Progenitor cell of endocrine pancreas (in vitro differentiated cells): ENCODE measurements around the gene SCN8A. TPM values are rescaled to one million over a fixed set of nuclear protein-coding genes. Genes with fewer than 3 reads are reported as not detected.

Source experiments
- DNase-seq: peaks from one replicate; pipeline ENCODE4 v3.0.0; 2021; ENCODE audit warnings: low spot score; ENCODE audit not compliant: unreplicated experiment
- H3K27ac Mint-ChIP-seq: 2 replicates; pipeline ENCODE4 v1.8.0; 2021; ENCODE audit warnings: mild to moderate bottlenecking, moderate library complexity, mixed read lengths
- H3K27me3 Mint-ChIP-seq: 2 replicates; pipeline ENCODE4 v1.8.0; 2021; ENCODE audit warnings: mixed read lengths
- H3K36me3 Mint-ChIP-seq: 2 replicates; pipeline ENCODE4 v1.8.0; 2022; ENCODE audit warnings: mixed read lengths; ENCODE audit not compliant: insufficient read depth
- H3K4me1 Mint-ChIP-seq: 2 replicates; pipeline ENCODE4 v1.8.0; 2021; ENCODE audit warnings: low read depth, mixed read lengths
- H3K4me3 Mint-ChIP-seq: 2 replicates; pipeline ENCODE4 v1.8.0; 2021; ENCODE audit warnings: low read depth, mild to moderate bottlenecking, moderate library complexity, mixed read lengths
- H3K9me3 Mint-ChIP-seq: 2 replicates; pipeline ENCODE4 v1.8.0; 2021; ENCODE audit warnings: low read depth, mixed read lengths
- total RNA-seq: library from RNA; stranded (reverse); gene quantifications from 2 replicates; pipeline ENCODE4 v1.2.1, GENCODE V29; 2021
- TF ChIP-seq, protein P1 (sequence below): fragments of 200-600 bp; sonication (generic); IDR thresholded peaks from one replicate; pipeline ENCODE4 v1.5.0; 2021; ENCODE audit warnings: antibody characterized with exemption, mild to moderate bottlenecking; ENCODE audit not compliant: unreplicated experiment

Gene SCN8A
- total RNA-seq, 1 donor from 2014 or later: 9.8 TPM

DNA sequence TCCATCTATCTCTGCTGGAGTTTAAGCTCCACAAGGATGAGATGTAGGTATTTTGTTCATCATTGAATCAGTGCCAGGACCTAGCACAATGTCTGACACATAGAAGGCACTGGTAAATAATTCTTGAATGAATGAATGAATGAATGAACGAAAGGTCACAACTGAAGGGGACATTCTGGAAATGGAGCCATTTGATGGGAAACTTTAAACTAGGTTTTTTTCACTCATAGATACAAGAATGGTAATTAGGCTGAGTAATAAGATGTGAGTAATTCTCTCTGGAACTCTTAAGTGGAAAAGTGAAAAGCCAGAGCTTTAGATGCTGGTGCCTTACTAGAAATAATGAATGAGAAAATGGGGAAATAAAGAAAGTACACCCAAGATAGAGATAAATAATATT lies 44.3 kb downstream of the SCN8A start:
- Mint-ChIP-seq H3K27ac (no peak overlapping the region), H3K4me1 (no peaks in the 10 kb centered on the region), H3K36me3 (peaks cover 10% of the 10 kb centered on the region), H3K9me3 (peaks cover 11% of the 10 kb centered on the region), H3K27me3 (no peaks in the 10 kb centered on the region), H3K4me3 (no peak overlapping the region)
- DNase-seq: no peak
- TF ChIP-seq, protein P1, sequence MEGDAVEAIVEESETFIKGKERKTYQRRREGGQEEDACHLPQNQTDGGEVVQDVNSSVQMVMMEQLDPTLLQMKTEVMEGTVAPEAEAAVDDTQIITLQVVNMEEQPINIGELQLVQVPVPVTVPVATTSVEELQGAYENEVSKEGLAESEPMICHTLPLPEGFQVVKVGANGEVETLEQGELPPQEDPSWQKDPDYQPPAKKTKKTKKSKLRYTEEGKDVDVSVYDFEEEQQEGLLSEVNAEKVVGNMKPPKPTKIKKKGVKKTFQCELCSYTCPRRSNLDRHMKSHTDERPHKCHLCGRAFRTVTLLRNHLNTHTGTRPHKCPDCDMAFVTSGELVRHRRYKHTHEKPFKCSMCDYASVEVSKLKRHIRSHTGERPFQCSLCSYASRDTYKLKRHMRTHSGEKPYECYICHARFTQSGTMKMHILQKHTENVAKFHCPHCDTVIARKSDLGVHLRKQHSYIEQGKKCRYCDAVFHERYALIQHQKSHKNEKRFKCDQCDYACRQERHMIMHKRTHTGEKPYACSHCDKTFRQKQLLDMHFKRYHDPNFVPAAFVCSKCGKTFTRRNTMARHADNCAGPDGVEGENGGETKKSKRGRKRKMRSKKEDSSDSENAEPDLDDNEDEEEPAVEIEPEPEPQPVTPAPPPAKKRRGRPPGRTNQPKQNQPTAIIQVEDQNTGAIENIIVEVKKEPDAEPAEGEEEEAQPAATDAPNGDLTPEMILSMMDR: no peak

DNA sequence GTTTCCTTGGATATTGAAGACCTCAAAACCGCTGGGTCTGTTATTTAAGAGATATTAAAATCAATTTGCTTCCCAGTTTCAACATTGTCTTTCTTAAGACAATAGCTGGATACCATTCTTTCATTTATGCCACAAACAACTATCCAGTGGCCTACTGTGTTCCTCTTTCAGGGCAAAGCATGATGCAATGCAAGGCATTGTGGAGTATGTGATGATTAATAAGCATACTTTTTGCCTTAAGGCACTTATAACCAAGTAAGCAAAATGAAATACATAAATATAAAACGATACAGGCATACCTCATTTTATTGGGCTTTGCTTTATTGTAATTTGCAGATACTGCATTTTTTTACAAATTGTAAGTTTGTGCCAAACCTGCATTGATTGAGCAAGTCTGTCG lies 45.5 kb downstream of the SCN8A start:
- DNase-seq: no peak
- Mint-ChIP-seq H3K9me3 (peaks cover 11% of the 10 kb centered on the region), H3K36me3 (peaks cover 10% of the 10 kb centered on the region), H3K27me3 (no peaks in the 10 kb centered on the region), H3K27ac (no peak overlapping the region), H3K4me3 (no peak overlapping the region), H3K4me1 (no peaks in the 10 kb centered on the region)
- TF ChIP-seq, protein P1: no peak

DNA sequence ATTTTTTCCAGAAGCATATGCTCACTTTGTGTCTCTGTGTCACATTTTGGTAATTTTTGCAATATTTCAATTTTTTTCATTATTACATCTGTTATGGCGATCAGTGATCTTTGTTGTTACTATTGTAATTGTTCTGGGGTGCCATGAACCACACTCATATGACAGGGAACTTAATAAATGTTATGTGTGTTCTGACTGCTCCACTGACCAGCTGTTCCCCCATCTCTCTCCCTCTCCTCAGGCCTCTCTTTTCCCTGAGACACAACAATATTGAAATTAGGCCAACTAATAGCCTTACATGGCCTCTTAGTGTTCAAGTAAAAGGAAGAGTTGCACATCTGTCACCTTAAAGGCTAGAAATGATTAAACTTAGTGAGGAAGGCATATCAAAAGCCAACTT lies 46.0 kb downstream of the SCN8A start:
- Mint-ChIP-seq H3K27ac (no peak overlapping the region), H3K4me3 (no peak overlapping the region), H3K27me3 (no peaks in the 10 kb centered on the region), H3K9me3 (peaks cover 11% of the 10 kb centered on the region), H3K4me1 (no peaks in the 10 kb centered on the region), H3K36me3 (peaks cover 10% of the 10 kb centered on the region)
- TF ChIP-seq, protein P1: no peak
- DNase-seq: no peak

DNA sequence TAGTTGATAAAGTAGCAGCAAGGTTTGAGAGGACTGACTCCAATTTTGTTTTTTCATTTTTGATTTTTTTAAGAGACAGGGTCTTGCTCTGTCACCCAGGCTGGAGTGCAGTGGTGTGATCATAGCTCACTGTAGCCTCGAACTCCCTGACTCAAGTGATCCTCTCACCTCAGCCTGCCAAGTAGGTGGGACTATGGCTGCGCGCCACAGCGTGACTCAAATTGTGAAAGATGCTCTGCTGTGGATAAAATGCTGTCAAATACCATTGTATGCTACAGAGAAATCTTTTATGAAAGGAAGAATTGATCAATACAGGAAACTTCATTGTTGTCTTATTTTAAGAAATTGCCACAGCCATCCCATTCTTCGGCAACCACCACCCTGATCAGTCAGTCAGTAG lies 48.3 kb downstream of the SCN8A start:
- H3K27ac Mint-ChIP-seq: no peak overlapping the region
- peaks cover 15% of the 10 kb centered on the region for H3K36me3 Mint-ChIP-seq
- no peaks in the 10 kb centered on the region for H3K27me3 Mint-ChIP-seq
- TF ChIP-seq, protein P1: no peak
- H3K9me3 Mint-ChIP-seq: peaks cover 16% of the 10 kb centered on the region
- H3K4me1 Mint-ChIP-seq: peaks cover 2% of the 10 kb centered on the region
- DNase-seq: no peak
- no peak overlapping the region for H3K4me3 Mint-ChIP-seq

DNA sequence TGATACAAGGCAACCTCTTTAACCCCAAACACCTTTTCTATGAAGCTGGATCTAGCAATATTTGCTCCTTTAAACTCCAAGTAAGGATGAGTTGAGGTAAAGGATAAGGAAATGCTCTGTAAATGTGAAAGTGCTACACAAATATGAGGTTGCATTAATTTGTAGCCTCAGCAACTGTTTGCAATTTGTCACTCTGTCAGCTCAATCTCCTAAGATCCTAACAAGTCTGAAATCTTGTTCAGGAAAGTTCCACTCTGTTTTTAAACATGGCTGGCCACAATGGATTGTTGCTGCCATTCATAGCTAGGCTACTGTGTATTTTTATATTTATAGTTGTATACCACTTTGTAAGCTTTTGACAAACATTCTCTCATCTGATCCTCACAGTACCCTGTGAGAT lies 51.3 kb downstream of the SCN8A start:
- Mint-ChIP-seq H3K36me3 (peaks cover 11% of the 10 kb centered on the region), H3K27ac (no peak overlapping the region), H3K4me3 (no peak overlapping the region), H3K27me3 (no peaks in the 10 kb centered on the region), H3K9me3 (peaks cover 12% of the 10 kb centered on the region), H3K4me1 (peaks cover 2% of the 10 kb centered on the region)
- no peak for DNase-seq
- TF ChIP-seq, protein P1: no peak
